Ishikawa (cell line): ENCODE measurements around the gene DBX2.

Source experiments
- CREB1 ChIP-seq: IDR thresholded peaks from 2 replicates; pipeline ENCODE4 v1.6.1; 2012; ENCODE audit warnings: low read depth
- EGR1 ChIP-seq: IDR thresholded peaks from 2 replicates; pipeline ENCODE4 v1.6.1; 2012
- EP300 ChIP-seq: IDR thresholded peaks from 2 replicates; pipeline ENCODE4 v1.6.1; 2012; ENCODE audit warnings: borderline replicate concordance
- NFIC ChIP-seq: IDR thresholded peaks from 2 replicates; pipeline ENCODE4 v1.6.1; 2012
- RAD21 ChIP-seq: IDR thresholded peaks from 2 replicates; pipeline ENCODE4 v1.6.1; 2012; ENCODE audit warnings: low read depth
- TAF1 ChIP-seq: IDR thresholded peaks from 2 replicates; pipeline ENCODE4 v1.6.1; 2012; ENCODE audit warnings: low read depth, mild to moderate bottlenecking
- TEAD4 ChIP-seq: IDR thresholded peaks from 2 replicates; pipeline ENCODE4 v1.6.1; 2012
- YY1 ChIP-seq: IDR thresholded peaks from 2 replicates; pipeline ENCODE4 v1.6.1; 2012; ENCODE audit warnings: low read depth
- ZBTB7A ChIP-seq: IDR thresholded peaks from 2 replicates; pipeline ENCODE4 v1.6.1; 2012; ENCODE audit warnings: low read depth
- TF ChIP-seq, protein P1 (sequence below): IDR thresholded peaks from 2 replicates; pipeline ENCODE4 v1.6.1; 2012; ENCODE audit warnings: low read depth, mild to moderate bottlenecking
- TF ChIP-seq, protein P2 (sequence below): IDR thresholded peaks from 2 replicates; pipeline ENCODE4 v1.6.1; 2012
- TF ChIP-seq, protein P3 (sequence below): IDR thresholded peaks from 2 replicates; pipeline ENCODE4 v1.6.1; 2012

DNA sequence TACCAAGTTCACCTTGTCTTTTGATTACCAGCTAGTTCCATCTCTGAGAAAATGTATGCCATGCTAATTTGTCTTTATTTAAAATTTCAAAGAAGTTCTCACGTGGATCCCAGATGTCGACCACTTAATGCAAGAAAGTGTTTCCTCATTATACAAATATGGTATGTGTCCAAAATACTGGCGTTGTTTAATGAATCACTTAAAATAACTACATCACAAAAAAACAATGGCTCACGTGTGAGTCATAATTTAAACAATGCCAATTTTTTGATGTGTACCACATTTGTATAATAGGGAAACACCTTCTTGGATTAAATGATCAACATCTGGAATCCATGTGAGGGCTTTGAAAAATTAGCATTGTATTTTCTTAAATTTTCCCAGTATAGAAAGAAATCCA lies 40.8 kb downstream of the DBX2 start:
- TF ChIP-seq RAD21 (no peak), EGR1 (no peak), CREB1 (no peak), EP300 (no peak), TEAD4 (no peak), NFIC (no peak), ZBTB7A (no peak), YY1 (no peak), TAF1 (no peak)
- TF ChIP-seq, protein P1, sequence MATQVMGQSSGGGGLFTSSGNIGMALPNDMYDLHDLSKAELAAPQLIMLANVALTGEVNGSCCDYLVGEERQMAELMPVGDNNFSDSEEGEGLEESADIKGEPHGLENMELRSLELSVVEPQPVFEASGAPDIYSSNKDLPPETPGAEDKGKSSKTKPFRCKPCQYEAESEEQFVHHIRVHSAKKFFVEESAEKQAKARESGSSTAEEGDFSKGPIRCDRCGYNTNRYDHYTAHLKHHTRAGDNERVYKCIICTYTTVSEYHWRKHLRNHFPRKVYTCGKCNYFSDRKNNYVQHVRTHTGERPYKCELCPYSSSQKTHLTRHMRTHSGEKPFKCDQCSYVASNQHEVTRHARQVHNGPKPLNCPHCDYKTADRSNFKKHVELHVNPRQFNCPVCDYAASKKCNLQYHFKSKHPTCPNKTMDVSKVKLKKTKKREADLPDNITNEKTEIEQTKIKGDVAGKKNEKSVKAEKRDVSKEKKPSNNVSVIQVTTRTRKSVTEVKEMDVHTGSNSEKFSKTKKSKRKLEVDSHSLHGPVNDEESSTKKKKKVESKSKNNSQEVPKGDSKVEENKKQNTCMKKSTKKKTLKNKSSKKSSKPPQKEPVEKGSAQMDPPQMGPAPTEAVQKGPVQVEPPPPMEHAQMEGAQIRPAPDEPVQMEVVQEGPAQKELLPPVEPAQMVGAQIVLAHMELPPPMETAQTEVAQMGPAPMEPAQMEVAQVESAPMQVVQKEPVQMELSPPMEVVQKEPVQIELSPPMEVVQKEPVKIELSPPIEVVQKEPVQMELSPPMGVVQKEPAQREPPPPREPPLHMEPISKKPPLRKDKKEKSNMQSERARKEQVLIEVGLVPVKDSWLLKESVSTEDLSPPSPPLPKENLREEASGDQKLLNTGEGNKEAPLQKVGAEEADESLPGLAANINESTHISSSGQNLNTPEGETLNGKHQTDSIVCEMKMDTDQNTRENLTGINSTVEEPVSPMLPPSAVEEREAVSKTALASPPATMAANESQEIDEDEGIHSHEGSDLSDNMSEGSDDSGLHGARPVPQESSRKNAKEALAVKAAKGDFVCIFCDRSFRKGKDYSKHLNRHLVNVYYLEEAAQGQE = no peak
- TF ChIP-seq, protein P2, sequence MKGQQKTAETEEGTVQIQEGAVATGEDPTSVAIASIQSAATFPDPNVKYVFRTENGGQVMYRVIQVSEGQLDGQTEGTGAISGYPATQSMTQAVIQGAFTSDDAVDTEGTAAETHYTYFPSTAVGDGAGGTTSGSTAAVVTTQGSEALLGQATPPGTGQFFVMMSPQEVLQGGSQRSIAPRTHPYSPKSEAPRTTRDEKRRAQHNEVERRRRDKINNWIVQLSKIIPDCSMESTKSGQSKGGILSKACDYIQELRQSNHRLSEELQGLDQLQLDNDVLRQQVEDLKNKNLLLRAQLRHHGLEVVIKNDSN = no peak
- TF ChIP-seq, protein P3, sequence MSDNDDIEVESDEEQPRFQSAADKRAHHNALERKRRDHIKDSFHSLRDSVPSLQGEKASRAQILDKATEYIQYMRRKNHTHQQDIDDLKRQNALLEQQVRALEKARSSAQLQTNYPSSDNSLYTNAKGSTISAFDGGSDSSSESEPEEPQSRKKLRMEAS = no peak
